DMS79 (cell line): ENCODE measurements around the gene ESRRA.
A peak's percentile ranks its signal among the peaks of the same experiment; 100 is the strongest.

ENCODE experiments used
- DNase-seq: peaks from one replicate; lab custom pipeline; 2025; lab: John Stamatoyannopoulos, UW

Gene ESRRA

DNA sequence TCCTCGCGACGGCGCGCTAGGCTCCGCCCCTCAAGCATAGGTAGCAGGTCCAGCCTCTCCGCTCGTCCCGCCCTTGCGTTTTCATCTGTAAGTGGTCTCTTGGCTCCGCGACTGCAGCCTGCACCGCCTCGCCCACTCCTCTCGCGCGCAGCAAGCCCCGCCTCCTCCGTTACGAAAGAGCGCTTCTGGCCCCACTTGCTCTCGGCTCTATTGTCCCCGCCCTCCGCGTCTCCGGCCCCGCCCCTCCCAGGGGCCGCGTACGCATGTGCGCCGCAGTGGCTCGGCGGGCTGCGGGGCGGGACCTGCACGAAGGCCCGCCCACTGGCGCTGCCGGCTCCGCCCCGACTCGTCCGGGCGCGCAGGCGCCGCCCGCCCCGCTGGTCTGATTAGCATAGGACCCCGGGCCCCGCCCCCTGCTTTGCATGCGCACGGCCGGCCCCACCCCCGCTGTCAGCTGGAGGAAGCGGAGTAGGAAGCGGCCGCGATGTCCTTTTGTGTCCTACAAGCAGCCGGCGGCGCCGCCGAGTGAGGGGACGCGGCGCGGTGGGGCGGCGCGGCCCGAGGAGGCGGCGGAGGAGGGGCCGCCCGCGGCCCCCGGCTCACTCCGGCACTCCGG, at the start of gene ESRRA:
TSS of gene ESRRA (plus strand) at position 450 of the 616 bp plus-strand sequence. CDS start 1,656 bp downstream, outside the sequence.
- peak; percentile 98 for DNase-seq

DNA sequence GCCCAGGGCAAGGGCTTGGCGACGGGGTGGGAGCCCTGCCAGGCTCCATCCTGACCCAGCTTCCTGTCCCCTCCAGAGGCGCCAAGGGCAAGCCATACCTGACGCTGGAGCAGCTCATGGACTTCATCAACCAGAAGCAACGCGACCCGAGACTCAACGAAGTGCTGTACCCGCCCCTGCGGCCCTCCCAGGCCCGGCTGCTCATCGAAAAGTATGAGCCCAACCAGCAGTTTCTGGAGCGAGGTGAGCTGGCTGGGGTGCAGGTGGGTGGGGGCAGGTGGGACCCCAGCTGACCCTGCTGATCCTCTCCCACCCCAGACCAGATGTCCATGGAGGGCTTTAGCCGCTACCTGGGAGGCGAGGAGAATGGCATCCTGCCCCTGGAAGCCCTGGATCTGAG, 49.0 kb upstream of the ESRRA start:
- no peak for DNase-seq

DNA sequence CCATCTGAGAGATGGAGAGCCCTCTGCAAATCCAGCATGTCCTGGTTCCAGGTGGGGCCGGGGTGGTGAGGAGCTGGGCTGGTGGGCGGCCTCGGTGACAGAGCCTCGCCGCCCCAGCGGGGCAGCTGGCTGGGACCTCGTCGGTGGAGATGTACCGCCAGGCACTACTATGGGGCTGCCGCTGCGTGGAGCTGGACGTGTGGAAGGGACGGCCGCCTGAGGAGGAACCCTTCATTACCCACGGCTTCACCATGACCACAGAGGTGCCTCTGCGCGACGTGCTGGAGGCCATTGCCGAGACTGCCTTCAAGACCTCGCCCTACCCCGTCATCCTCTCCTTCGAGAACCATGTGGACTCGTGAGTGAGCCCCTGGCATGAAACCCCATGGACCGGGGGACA, 47.0 kb upstream of the ESRRA start:
- no peak for DNase-seq

DNA sequence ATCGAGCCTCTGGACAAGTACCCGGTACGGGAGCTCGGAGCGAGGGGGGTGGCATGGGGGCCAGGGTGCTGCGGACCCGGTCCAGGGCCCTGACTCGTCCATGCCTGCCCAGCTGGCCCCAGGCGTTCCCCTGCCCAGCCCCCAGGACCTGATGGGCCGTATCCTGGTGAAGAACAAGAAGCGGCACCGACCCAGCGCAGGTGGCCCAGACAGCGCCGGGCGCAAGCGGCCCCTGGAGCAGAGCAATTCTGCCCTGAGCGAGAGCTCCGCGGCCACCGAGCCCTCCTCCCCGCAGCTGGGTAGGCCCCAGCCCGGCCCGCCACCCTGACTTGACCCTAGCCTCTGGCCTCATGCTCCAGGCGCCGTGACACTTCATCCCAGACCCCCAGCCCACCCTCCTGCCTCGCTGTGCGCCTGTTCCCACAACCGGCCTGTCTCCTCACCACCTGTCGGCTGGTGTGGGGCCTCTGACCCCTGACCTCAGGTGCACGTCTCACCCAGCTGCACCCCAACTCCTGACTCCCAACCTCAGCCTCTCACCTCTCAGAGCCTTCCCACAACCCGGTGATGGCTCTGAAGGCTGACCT, 46.3 kb upstream of the ESRRA start:
- DNase-seq = no peak

DNA sequence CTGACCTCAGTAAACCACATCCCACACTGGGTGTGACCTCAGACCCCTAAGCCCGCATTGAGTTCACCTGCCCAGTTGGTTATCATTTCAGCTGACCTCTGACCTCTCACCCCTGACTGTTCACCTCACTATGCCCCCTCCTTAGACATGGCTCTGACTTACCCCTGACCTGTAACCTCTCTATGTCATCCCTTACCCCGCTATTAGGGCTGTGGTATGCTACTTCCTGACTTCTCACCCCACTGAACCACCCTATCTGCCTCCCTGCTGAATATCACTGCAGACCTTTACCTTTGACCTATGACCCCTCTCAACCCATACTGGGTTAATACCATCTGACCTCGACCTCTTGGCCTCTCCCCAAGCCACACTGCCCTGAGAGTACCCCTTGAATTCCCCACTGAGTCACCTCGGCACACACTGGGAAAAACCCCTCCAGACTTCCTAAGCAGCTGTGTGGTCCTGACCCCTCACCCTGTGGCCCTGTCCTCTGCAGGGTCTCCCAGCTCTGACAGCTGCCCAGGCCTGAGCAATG, 45.7 kb upstream of the ESRRA start:
- no peak for DNase-seq

DNA sequence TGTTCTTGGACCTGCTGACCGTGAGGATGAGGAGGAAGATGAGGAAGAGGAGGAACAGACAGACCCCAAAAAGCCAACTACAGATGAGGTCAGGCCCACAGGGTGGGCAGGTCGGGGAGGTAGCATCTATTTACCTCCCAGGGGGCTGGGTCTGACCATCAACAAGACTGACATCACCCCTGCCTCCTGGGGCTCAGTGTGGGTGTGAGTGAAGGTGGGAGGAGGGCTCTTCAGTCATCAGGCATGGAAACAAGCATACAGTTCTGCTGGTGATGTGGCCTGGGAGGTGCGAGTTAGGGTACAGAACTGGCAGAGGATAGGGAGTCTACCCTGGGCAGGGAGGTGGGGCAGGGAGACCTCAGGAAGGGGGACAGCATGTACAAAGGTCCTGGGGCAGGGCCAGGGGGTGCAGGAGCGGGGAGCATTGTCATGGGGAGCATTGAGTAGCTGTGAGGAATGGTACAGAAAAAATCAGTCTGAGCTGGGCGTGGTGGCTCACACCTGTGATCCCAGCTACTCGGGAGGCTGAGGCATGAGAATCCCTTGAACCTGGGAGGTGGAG, 45.1 kb upstream of the ESRRA start:
- DNase-seq = no peak

DNA sequence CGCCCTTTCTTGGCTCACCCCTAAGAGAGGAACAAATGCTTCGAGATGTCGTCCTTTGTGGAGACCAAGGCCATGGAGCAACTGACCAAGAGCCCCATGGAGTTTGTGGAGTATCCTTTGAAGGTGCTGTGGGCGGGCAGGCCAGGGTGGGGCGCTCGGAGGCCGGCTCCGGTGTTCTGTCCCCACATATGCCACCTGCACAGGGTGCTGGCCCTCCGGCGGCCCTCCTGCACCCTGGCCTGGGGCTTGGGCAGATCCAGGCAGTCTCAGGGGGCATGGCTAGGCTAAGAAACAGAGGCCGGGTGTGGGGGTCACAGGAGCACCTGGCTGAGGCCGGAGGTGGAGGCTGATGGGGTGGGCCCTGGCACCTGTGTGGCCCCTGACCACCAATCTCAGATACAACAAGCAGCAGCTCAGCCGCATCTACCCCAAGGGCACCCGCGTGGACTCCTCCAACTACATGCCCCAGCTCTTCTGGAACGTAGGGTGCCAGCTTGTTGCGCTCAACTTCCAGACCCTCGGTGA, 43.7 kb upstream of the ESRRA start:
- no peak for DNase-seq

DNA sequence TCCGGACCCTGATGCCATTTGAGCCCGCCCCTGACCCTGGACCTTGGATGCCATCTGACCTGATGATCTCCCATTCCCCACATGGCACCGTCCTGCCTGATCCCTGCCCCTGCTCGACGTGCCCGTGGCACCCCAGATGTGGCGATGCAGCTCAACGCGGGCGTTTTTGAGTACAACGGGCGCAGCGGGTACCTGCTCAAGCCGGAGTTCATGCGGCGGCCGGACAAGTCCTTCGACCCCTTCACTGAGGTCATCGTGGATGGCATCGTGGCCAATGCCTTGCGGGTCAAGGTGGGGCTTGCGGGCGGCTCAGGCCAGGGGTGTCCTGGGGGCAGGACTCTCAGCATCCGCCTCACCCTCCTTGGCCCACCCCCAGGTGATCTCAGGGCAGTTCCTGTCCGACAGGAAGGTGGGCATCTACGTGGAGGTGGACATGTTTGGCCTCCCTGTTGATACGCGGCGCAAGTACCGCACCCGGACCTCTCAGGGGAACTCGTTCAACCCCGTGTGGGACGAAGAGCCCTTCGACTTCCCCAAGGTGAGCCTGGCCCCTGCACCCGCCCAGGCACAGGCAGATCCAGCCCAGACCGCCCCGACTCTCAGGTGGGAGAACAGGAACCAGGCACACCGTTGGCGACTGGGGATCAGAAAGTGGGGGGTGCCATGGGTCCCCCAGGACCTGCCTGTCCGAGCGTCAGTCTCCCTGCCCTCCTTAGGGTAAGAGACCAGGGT, 42.9 kb upstream of the ESRRA start:
- no peak for DNase-seq

DNA sequence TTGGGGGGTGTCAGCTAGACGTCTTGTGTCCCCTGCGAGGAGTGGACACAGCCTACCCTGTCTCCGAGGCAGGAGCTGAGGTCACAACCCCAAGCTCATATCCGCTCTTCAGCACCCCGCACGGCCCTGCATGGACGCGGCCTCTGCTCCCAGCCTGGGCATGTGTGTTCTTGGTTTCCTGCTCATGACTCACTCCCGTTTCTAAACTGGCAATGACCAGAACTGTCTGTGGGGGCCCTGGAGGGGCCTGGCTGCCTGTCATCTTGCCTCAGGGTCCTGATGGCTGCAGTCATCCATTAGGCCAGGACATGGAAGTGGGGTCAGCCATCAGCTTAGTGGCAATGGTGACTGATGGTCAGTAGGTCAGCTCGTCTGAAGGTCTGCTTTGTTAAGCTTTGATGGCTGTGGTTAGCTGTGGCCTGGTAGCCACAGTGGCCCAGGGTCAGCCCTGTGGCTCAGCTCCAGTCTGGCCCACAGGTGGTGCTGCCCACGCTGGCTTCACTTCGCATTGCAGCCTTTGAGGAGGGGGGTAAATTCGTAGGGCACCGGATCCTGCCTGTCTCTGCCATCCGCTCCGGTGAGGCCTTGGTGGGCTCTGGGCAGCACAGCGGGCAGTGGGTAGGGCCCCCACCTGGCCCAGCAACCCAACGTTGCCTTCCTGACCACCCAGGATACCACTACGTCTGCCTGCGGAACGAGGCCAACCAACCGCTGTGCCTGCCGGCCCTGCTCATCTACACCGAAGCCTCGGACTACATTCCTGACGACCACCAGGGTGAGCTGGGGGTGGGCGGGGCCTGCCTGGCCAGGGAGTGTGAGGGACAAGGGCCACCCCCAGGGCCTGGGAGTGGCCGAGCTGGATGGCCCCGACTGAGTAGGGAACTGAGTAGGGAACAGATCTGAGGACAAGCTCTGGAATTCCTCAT, 42.0 kb upstream of the ESRRA start:
- DNase-seq = no peak

DNA sequence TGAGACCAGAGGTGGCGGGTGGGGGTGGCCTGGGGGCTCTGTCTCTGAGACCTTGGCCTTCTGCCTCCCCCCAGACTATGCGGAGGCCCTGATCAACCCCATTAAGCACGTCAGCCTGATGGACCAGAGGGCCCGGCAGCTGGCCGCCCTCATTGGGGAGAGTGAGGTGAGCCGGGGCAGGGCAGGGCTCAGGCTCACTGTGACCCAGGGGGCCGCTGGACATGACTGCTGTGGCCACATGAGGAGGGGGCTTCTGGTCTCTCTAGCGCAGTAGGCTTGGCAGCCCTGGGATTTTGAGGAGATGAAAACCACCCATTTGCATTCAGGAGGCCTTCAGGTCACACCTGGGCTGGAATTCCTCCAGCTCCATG, 41.4 kb upstream of the ESRRA start:
- DNase-seq = no peak

DNA sequence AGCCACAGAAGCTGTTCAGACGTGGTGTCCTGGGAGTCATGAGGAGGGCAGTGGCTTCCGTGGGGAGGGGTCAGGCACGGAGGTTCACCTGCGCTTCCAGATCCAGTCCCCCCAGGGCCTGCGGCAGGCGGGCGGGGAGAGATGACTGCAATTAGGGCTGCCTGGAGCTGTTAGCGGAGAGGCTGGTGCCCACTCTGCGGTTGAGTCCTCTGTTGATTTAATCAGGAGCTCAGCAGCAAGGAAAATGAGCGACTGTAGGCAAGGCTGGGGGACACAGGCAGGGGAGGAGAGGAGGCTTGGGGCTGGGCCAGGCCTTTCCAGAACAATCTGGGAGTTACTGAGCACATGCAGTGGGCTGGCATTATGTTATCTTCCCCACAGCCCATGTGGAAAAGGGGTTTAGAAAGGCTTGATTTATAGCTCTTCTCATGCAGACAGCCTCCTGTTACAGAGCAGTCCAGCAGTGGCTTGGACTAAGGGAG, 40.9 kb upstream of the ESRRA start:
- DNase-seq = no peak

DNA sequence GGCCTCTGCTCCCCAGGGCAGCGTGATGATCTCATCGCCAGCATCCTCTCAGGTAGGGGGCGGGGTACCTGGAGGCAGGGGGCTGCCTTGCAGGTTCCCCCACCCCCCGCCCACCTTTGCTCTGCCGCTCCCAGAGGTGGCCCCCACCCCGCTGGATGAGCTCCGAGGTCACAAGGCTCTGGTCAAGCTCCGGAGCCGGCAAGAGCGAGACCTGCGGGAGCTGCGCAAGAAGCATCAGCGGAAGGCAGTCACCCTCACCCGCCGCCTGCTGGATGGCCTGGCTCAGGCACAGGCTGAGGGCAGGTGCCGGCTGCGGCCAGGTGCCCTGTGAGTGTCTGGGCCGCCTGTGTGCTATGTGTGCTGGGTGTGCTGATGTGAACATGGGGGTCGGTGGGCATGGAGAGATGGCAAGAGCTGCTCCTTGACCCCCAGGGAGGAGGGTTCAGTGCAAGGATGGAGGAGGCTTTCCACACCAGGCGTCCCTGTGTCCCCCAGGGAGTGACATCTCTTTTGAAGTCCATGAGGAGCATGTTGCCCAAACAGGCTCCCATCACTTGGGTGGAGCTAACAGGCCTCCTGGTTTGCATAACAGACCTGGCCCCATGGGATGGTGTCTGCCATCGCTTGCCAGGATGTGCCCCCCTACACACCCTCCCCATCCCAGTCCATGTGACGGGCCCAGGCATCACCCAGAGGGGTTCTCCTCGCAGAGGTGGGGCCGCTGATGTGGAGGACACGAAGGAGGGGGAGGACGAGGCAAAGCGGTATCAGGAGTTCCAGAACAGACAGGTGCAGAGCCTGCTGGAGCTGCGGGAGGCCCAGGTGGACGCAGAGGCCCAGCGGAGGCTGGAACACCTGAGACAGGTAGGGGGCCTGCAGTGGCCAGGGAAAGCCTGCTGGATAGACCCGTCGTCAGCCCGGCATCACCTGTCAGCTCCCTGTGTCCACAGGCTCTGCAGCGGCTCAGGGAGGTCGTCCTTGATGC, 39.9 kb upstream of the ESRRA start:
- no peak for DNase-seq

DNA sequence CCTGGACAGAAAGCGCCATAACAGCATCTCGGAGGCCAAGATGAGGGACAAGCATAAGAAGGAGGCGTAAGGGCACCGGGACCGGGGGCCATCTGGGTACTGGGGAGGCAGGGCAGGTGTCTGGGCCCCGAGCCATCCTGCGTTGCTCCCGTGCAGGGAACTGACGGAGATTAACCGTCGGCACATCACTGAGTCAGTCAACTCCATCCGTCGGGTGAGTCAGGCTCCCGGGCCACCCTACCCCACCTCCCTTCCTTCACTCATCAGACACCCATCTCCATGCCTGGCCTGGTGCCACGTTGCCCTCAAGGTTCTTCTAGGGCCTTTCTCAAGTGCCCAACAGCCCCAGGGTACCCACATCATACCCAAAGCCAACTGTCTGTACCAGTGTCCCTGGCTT, 39.0 kb upstream of the ESRRA start:
- DNase-seq = no peak

DNA sequence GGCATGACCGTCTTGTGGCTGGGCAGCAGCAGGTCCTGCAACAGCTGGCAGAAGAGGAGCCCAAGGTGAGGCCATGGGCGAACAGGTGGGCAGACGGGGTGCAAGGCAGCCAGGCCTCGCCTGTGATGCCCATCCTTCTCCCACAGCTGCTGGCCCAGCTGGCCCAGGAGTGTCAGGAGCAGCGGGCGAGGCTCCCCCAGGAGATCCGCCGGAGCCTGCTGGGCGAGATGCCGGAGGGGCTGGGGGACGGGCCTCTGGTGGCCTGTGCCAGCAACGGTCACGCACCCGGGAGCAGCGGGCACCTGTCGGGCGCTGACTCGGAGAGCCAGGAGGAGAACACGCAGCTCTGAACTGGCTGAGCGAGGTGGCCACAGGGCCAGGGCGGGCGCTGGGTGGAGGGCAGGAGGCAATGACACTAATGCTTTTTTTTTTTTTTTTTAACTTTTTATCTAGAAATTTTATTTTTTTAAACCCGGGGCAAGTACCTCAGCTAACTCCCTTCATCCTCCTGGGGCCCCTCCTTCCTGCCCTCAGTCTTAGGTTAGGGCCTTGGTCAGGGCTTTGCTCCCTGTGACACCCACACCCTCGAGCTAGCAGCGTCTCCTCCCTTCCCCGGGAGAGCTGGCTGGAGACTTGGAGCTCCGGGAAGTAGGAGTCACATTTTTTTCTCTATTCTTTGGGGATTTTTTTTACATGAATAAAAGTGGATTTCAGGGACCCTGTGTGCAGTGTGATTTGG, 37.9 kb upstream of the ESRRA start:
- DNase-seq = peak; percentile 77

DNA sequence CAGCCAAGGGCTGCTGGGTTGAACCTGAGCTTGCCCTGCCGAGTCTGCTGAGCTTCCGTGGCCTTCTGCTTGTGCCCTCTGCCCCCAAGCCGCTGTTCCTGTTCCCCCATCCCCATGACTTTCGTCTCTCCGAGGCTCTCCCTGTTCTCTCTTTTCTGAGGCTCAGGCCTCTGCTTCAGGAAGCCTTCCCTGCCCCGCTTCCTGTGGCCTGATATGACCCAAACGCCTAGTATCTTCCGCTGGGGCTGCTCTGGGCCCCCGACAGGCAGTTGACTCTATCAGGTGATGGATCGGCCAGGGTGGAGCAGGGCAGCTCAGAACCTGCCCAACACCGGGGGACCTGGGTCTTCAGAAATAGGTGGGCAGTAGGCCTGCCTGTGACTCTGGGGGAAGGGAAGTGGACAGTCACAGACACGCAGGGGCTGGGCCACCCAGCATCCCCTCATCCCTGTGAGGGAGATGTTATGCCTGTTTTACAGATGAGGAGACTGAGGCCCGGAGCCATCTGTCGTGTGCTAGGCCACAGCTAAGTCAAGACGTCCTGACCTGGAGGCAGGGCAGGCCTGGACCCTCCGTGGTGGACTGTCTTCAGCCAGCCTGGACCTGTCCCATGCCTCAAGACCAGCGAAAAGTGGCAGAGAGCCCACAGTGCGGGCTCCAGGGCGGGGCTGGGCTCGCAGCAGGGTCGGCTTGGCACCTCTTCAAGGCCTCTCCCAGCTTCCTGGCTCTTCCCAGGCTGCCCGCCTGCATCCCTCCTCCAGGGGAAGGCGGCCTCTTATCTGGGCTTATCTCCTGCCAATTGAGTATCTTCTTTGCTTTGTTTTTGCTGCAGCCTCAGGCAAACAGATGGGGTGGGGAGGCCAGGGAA, 37.1 kb upstream of the ESRRA start:
- peak; percentile 27 for DNase-seq

DNA sequence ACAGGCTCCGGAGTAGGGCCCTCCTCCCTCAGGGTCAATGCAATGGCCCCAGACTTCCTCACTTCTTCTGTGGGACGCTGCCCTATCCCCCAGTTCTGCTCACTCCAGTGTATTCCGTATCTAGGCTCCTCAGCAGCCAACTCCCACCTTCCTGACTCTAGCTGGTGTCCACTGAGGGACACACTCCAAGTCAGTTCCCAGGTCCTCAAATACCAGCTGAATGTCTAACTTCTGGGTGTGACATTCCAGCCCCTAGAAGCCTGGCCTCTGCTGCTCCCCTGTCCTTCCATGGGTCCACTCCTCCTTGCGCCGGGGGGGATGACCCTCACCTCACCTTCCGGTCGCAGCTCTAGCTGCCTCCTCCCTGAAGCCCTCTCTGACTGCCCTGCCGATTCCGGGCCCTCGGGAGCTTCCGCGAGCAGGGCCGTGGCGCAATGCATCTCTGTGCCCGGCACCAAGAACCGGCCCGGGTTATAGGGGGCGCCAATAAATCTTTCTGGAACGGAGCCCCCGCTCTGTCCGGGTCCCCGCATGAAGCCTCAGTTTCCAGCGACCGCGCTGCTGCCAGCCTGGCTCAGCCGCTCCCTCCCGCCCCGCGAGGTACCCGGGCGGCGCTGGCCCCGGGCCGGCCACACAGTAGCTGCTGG, 36.3 kb upstream of the ESRRA start:
- no peak for DNase-seq

DNA sequence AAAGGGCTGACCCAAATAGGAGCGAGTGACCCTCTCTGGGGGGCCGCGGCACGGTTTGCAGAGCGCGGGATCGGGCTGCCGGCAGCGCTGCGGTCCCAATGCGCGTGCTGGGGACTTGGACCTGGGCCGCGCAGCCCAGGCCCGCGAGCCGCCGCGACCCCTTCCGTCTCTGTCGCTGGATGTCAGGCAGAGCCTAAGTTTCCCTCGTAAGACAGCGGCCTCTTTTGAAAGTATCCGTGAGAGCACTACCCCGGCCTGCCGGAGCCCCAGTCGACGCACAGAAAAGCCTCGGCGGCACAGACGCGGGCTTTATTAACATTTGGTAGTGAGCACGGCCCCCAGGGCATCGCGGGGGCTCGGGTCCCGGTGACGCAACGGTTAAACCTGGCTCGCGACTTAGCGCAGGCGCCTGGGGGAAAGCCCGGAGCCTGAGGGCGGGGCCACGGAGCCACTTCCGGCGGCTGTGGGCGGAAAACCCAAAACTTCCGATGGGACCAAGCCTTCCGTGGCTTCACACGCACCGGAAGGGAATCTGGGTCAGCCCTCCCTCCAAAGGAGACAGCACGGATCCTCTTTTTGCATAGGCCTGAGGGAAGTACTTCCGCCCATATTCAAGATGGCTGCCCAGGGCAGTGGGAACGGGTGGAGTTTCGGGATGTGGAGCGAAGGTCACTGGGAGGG, 35.6 kb upstream of the ESRRA start:
- DNase-seq = peak; percentile 99
